HEK293 (cell line): ENCODE measurements around the gene FGD4.

ENCODE experiments used
- TCF7L2 ChIP-seq: IDR thresholded peaks from 2 replicates; pipeline ENCODE4 v1.6.1; 2011; ENCODE audit warnings: low read depth, mild to moderate bottlenecking, inconsistent platforms, low read length, moderate library complexity, borderline replicate concordance
- ZNF155 ChIP-seq: fragments of 450-650 bp; formaldehyde crosslinking; IDR thresholded peaks from 2 replicates; pipeline ENCODE4 v1.5.1; 2016; ENCODE audit warnings: missing biosample characterization, missing genetic modification characterization
- ZNF211 ChIP-seq: fragments of 450-650 bp; formaldehyde crosslinking; IDR thresholded peaks from 2 replicates; pipeline ENCODE4 v1.5.1; 2016; ENCODE audit warnings: low read depth, missing biosample characterization, missing genetic modification characterization
- ZSCAN16 ChIP-seq: fragments of 450-650 bp; formaldehyde crosslinking; IDR thresholded peaks from 2 replicates; pipeline ENCODE4 v1.5.1; 2016; ENCODE audit warnings: missing biosample characterization, missing genetic modification characterization
- TF ChIP-seq, protein P1 (sequence below): sonication (generic); formaldehyde crosslinking; IDR thresholded peaks from 2 replicates; pipeline ENCODE4 v1.8.1; 2022; ENCODE audit warnings: mild to moderate bottlenecking, moderate library complexity, missing genetic modification reagents

DNA sequence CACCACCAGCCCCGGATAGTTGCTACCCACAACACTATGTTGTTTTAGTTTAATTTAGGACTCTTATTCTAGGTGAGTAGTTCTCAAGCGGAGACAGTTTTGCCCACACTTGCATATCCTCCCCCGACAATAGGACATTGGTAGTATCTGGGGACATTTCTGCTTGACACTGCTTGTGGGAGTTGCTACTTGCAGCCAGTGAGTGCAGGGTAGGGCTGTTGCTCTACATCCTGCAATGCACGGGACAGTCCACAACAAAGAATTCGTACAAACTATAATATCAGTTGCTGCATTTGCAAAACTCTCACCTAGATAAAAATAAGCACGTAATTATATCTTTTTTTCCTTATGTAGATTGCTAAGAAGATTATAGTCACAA is 167.9 kb downstream of the FGD4 start:
- TF ChIP-seq, protein P1, sequence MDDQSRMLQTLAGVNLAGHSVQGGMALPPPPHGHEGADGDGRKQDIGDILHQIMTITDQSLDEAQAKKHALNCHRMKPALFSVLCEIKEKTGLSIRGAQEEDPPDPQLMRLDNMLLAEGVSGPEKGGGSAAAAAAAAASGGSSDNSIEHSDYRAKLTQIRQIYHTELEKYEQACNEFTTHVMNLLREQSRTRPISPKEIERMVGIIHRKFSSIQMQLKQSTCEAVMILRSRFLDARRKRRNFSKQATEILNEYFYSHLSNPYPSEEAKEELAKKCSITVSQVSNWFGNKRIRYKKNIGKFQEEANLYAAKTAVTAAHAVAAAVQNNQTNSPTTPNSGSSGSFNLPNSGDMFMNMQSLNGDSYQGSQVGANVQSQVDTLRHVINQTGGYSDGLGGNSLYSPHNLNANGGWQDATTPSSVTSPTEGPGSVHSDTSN (CRISPR knock-in tag), result no peak
- TF ChIP-seq ZNF155 (no peak), TCF7L2 (no peak), ZSCAN16 (tag by site-specific recombination) (no peak), ZNF211 (tag by site-specific recombination) (no peak)
